ENCODE data around the gene TDRD3.
"Not testable (repeated sequence)": the region's sequence is repeated elsewhere in the genome, so short reads cannot be mapped to it uniquely, and the experiment has no call there.

TDRD3 gene

GRCh38 chr13:60384911-60385310 lies 12.1 kb upstream of the TDRD3 start:
- no peaks in the 10 kb centered on the region for H3K27me3 Mint-ChIP-seq
- H3K36me3 Mint-ChIP-seq = no peaks in the 10 kb centered on the region
- no peaks in the 10 kb centered on the region for H3K4me1 Mint-ChIP-seq
- no peaks in the 10 kb centered on the region for H3K9me3 Mint-ChIP-seq
- ATAC-seq = no peak
- no peak overlapping the region for H3K4me3 Mint-ChIP-seq
- no peak overlapping the region for H3K27ac Mint-ChIP-seq

- H3K4me1 Mint-ChIP-seq = no peaks in the 10 kb centered on the region
- no peaks in the 10 kb centered on the region for H3K36me3 Mint-ChIP-seq
- H3K27ac Mint-ChIP-seq = no peak overlapping the region
- H3K9me3 Mint-ChIP-seq = no peaks in the 10 kb centered on the region
- H3K4me3 Mint-ChIP-seq = no peak overlapping the region
- no peak for ATAC-seq
- no peaks in the 10 kb centered on the region for H3K27me3 Mint-ChIP-seq
These were observed 10.8 kb upstream of the TDRD3 start for GRCh38 chr13:60386250-60386649.

- Mint-ChIP-seq H3K27me3 (no peaks in the 10 kb centered on the region), H3K36me3 (no peaks in the 10 kb centered on the region), H3K27ac (no peak overlapping the region), H3K9me3 (no peaks in the 10 kb centered on the region), H3K4me3 (no peak overlapping the region), H3K4me1 (no peaks in the 10 kb centered on the region)
- ATAC-seq = no peak
These were observed 4.9 kb upstream of the TDRD3 start for GRCh38 chr13:60392131-60392530.

- Mint-ChIP-seq H3K36me3 (no peaks in the 10 kb centered on the region), H3K4me3 (peak overlapping the region; percentile 96), H3K4me1 (peaks cover 26% of the 10 kb centered on the region), H3K27ac (peak overlapping the region; percentile 94), H3K27me3 (no peaks in the 10 kb centered on the region), H3K9me3 (no peaks in the 10 kb centered on the region)
- ATAC-seq = peak; percentile 91
These were observed 843 bp upstream of the TDRD3 start for GRCh38 chr13:60395971-60396782.

- Mint-ChIP-seq H3K4me3 (peak overlapping the region; percentile 82), H3K9me3 (no peaks in the 10 kb centered on the region), H3K27me3 (no peaks in the 10 kb centered on the region), H3K36me3 (no peaks in the 10 kb centered on the region), H3K4me1 (peaks cover 26% of the 10 kb centered on the region), H3K27ac (peak overlapping the region; percentile 94)
- peak; percentile 66 for ATAC-seq
These were observed 821 bp downstream of the TDRD3 start for GRCh38 chr13:60397704-60398378.

GRCh38 chr13:60398379-60398891 lies 1.4 kb downstream of the TDRD3 start:
- ATAC-seq = no peak
- Mint-ChIP-seq H3K4me3 (peak overlapping the region; percentile 82), H3K27ac (peak overlapping the region; percentile 94), H3K36me3 (no peaks in the 10 kb centered on the region), H3K27me3 (no peaks in the 10 kb centered on the region), H3K9me3 (no peaks in the 10 kb centered on the region), H3K4me1 (peaks cover 26% of the 10 kb centered on the region)

- ATAC-seq = no peak
- H3K27ac Mint-ChIP-seq = peak overlapping the region; percentile 94
- H3K27me3 Mint-ChIP-seq = no peaks in the 10 kb centered on the region
- H3K4me3 Mint-ChIP-seq = peak overlapping the region; percentile 27
- no peaks in the 10 kb centered on the region for H3K36me3 Mint-ChIP-seq
- H3K9me3 Mint-ChIP-seq = no peaks in the 10 kb centered on the region
- peaks cover 26% of the 10 kb centered on the region for H3K4me1 Mint-ChIP-seq
These were observed 2.0 kb downstream of the TDRD3 start for GRCh38 chr13:60398907-60399589.

- Mint-ChIP-seq H3K27me3 (no peaks in the 10 kb centered on the region), H3K36me3 (peaks cover 7% of the 10 kb centered on the region), H3K4me1 (peaks cover 38% of the 10 kb centered on the region), H3K27ac (no peak overlapping the region), H3K4me3 (no peak overlapping the region), H3K9me3 (no peaks in the 10 kb centered on the region)
- ATAC-seq = no peak
These were observed 5.0 kb downstream of the TDRD3 start for GRCh38 chr13:60402022-60402421.

GRCh38 chr13:60407095-60407494 lies 10.1 kb downstream of the TDRD3 start:
- Mint-ChIP-seq H3K27me3 (no peaks in the 10 kb centered on the region), H3K4me1 (peaks cover 42% of the 10 kb centered on the region)
- ATAC-seq = no peak

GRCh38 chr13:60407852-60408251 lies 10.8 kb downstream of the TDRD3 start:
- peaks cover 42% of the 10 kb centered on the region for H3K4me1 Mint-ChIP-seq
- H3K9me3 Mint-ChIP-seq, H3K4me3 Mint-ChIP-seq, ATAC-seq, H3K27ac Mint-ChIP-seq, H3K27me3 Mint-ChIP-seq: not testable (repeated sequence)
- peaks cover 36% of the 10 kb centered on the region for H3K36me3 Mint-ChIP-seq

More at GRCh38 chr13:60407095-60407494, 10.1 kb downstream of the TDRD3 start:
- peaks cover 4% of the 10 kb centered on the region for H3K9me3 Mint-ChIP-seq
- H3K36me3 Mint-ChIP-seq = peaks cover 36% of the 10 kb centered on the region
- H3K27ac Mint-ChIP-seq = no peak overlapping the region
- H3K4me3 Mint-ChIP-seq = no peak overlapping the region

GRCh38 chr13:60409574-60410292 lies 12.7 kb downstream of the TDRD3 start:
- not testable (repeated sequence) for H3K27ac Mint-ChIP-seq, ATAC-seq, H3K9me3 Mint-ChIP-seq, H3K27me3 Mint-ChIP-seq, H3K4me3 Mint-ChIP-seq
- H3K4me1 Mint-ChIP-seq = peaks cover 42% of the 10 kb centered on the region
- H3K36me3 Mint-ChIP-seq = peaks cover 36% of the 10 kb centered on the region

GRCh38 chr13:60410299-60410698 lies 13.3 kb downstream of the TDRD3 start:
- Mint-ChIP-seq H3K9me3 (peaks cover 4% of the 10 kb centered on the region), H3K36me3 (peaks cover 30% of the 10 kb centered on the region), H3K27me3 (no peaks in the 10 kb centered on the region), H3K4me1 (peaks cover 36% of the 10 kb centered on the region), H3K27ac (no peak overlapping the region), H3K4me3 (no peak overlapping the region)
- ATAC-seq = no peak

GRCh38 chr13:60411464-60411863 lies 14.4 kb downstream of the TDRD3 start:
- Mint-ChIP-seq H3K9me3 (peaks cover 4% of the 10 kb centered on the region), H3K4me1 (peaks cover 30% of the 10 kb centered on the region)
- no peak for ATAC-seq

GRCh38 chr13:60411983-60412382 lies 15.0 kb downstream of the TDRD3 start:
- Mint-ChIP-seq H3K36me3 (peaks cover 29% of the 10 kb centered on the region), H3K4me3 (no peak overlapping the region), H3K27me3 (no peaks in the 10 kb centered on the region), H3K27ac (no peak overlapping the region), H3K4me1 (peaks cover 30% of the 10 kb centered on the region), H3K9me3 (peaks cover 4% of the 10 kb centered on the region)
- no peak for ATAC-seq

More at GRCh38 chr13:60411464-60411863, 14.4 kb downstream of the TDRD3 start:
- no peak overlapping the region for H3K4me3 Mint-ChIP-seq
- peaks cover 29% of the 10 kb centered on the region for H3K36me3 Mint-ChIP-seq
- no peaks in the 10 kb centered on the region for H3K27me3 Mint-ChIP-seq
- H3K27ac Mint-ChIP-seq = no peak overlapping the region

Data from stimulated activated memory B cell treated with anti-CD40 and anti-IgM and Interleukin-4, amounts not matched to agents 10 μg/mL and 1 μg/mL and 100 μg/mL, for 72 hours (primary cell).